Stimulated activated CD8-positive, alpha-beta memory T cell treated with anti-CD3 and anti-CD28 coated beads, Interleukin-7, amount 100 ng/mL, for 24 hours (primary cell): ENCODE data around the gene RGL2.
"Not testable (repeated sequence)": the region's sequence is repeated elsewhere in the genome, so short reads cannot be mapped to it uniquely, and the experiment has no call there.

Experiments used
- DNase-seq: peaks from one replicate; pipeline ENCODE4 v3.0.0-alpha.2; 2020; ENCODE audit warnings: low read depth

Gene RGL2

DNA sequence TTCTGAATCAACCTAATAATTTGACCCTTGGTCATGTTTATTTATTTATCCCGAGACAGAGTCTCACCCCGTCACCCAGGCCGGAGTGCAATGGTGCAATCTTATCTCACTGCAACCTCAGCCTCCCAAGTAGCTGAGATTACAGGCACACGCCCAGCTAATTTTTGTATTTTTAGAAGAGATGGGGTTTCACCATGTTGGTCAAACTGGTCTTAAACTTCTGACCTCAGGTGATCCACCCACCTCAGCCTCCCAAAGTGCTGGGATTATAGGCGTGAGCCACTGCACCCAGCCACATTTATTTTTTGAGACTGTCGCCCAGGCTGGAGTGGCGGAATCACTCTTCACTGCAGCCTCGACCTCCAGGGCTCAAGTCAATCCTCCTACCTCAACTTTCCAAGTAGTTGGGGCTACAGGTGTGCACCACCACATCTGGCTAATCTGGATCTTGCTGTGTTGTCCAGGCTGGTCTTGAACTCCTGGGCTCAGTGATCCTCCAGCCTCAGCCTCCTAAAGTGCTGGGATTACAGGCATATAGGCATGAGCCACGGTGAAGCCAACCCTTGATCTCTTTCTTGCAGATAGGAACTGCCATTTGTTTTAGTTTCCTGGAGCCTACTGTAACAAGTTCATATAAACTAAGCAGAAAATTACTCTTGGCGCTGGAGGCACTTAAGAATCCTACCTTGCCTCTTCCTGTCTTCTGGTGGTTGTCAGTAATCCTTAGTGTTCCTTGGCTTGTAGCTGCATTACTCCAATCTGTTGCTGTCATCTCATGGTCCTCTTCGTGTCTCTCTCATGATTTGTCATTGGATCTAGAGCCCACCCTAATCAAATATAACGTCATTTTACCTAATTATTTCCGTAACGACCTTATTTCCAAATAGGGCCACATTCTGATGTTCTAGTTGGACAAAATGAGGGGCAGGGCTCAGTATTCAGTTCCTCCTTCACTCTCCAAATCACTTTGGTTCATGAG lies 24.5 kb downstream of the RGL2 start:
- no peak for DNase-seq

DNA sequence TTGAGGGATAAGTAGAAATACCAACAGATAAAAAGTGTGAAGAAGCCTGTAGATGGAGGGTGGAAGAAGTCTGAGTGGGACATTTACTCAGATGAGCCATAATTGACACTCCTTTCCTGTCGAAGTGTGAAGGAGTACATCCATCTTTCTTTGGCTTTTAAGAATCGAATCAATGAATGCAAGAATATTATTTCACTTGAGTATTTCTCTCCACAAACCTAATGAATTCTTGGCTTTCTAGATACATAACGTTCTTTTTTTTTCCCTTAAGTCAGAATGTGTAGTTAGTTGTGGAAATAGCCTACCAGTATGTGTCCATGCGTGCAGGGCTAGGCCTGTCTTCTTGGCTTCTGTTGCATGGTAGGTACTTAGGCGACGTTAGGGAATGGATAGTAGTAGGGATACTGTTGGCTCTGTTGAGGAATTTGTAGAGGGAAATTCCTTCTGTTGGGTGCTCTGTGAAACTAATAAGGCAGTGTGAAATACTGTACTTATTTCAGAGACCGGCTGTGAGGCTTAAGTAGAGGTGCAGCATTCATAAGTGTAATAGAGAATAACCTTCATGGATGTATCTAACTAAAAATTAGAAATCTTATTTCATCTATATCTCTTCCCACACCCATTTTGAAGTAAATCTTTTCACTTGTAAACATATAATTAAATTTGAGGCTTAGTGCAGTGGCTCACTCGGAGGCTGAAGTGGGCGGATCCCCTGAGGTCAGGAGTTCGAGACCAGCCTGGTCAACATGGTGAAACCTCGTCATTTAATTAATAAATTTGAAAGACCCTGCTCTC lies 25.4 kb downstream of the RGL2 start:
- DNase-seq, result no peak

GRCh38 chr6:33272275-33273128 lies 26.2 kb downstream of the RGL2 start:
- no peak for DNase-seq

DNA sequence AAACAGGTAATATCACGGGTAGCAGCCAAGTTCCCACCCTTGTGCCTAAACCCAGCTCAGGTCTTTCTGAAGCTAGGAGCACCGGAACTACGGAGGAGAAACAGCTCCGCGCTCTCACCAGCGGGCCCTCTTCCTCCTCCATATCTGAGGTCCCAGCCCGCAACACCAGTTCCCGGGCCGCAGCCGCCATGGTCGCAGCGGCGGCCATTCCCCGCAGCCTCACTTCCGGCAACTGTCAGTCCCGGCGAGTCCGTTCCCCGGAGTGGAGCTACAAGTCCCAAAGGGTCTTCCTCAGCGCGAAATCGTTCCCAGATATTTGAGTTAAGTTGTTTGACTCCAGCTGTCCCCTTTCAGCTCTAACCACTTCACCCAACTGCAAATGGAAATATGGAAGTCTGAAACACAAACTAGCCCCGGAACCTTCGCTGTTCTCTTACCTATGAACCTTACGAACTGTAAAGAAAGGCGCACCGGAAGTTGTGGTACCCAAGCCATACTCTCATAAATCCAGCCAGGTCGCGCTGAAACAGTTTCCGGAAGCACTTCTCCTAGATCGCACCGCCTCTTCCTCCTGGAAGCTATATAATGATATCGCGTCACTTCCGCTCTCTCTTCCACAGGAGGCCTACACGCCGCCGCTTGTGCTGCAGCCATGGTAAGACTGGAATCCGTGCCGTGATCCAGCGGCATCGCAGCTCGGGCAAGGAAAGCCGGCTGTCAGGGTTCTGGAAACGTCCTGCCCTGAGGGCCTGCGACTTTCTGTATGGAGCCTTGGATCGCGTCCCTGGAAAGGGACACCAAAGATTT lies 27.1 kb downstream of the RGL2 start, which contains the start of the genes RPS18 and VPS52:
TSS of gene RPS18 (plus strand) at position 608 of the 807 bp plus-strand sequence. CDS start at position 653, 45 bp downstream.
TSS of gene VPS52 (minus strand) at position 409 of the 807 bp plus-strand sequence. CDS start at position 208, 201 bp downstream.
- peak; percentile 65 for DNase-seq

- no peak for DNase-seq
These were observed 27.6 kb downstream of the RGL2 start for GRCh38 chr6:33271117-33271467.

GRCh38 chr6:33264015-33264414 lies 34.7 kb downstream of the RGL2 start:
- DNase-seq, result no peak

- DNase-seq, result not testable (repeated sequence)
These were observed 36.3 kb downstream of the RGL2 start for GRCh38 chr6:33262490-33262889.

DNA sequence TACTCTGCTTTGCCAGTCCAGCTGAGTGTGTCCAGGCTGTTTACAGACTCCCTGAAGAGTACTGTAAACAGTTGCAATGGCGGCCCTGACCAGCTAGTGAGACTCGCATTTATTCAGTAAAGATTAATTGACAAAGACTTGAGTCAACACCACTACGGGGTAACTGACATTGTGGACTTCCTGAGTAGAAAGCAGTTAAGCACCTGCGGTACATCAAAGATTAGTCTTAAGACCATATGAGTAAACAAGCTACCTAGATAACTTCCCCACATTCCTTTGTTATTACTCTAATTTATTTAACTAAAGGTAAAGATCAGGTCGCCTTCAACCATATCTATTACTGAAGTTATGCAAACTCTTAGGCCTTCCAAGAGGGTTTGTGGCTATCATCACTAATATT lies 39.7 kb downstream of the RGL2 start:
- DNase-seq, result no peak

- DNase-seq, result no peak
These were observed 44.2 kb downstream of the RGL2 start for GRCh38 chr6:33254591-33254990.

GRCh38 chr6:33252759-33253158 lies 46.0 kb downstream of the RGL2 start:
- DNase-seq, result no peak

- DNase-seq, result no peak
These were observed 47.2 kb downstream of the RGL2 start for GRCh38 chr6:33251395-33252012.

- no peak for DNase-seq
These were observed 48.0 kb downstream of the RGL2 start for GRCh38 chr6:33250731-33251130.

DNA sequence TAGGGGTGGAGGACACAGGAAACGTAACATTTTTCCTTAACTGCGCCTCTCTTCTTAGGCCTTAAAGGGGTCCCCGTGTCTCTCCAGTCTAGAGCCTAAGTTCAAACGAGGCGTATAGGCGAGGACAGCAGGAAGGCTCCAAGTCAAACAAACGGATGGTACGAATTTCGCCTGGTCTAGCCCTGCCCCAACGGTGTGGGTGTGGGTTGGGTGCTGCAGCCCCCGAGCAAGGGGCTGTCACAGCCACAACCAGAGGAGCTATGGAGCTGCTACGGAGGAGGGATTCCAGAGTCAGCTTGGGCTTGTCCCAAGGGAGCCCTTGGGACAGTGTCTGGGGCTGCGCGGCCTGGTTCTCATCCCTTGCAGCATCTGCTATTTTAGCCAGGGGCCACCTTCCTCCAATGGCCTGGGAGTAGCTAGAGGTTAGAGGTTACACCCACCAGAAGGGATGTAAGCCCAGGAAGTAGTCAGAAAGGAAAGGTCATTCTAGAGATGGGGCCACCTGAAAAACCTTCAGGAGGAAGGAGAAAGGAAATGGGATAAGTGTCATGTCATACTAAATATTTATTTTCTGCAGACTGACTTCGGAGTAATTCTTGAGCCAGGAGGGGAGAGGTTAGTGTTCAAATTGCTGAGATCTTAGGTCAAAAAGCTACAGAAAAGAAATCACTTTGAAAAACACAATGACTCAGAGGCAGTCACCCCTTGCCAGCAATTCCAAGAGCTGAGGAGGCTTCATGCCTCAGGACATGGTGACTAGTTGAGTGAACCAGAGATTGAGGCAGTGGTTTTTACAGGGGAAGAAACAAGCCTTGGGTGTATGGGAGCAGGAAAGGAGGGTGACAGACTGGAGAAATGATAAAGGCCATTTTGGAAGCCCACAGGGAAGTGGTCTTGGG lies 48.8 kb downstream of the RGL2 start:
- no peak for DNase-seq

DNA sequence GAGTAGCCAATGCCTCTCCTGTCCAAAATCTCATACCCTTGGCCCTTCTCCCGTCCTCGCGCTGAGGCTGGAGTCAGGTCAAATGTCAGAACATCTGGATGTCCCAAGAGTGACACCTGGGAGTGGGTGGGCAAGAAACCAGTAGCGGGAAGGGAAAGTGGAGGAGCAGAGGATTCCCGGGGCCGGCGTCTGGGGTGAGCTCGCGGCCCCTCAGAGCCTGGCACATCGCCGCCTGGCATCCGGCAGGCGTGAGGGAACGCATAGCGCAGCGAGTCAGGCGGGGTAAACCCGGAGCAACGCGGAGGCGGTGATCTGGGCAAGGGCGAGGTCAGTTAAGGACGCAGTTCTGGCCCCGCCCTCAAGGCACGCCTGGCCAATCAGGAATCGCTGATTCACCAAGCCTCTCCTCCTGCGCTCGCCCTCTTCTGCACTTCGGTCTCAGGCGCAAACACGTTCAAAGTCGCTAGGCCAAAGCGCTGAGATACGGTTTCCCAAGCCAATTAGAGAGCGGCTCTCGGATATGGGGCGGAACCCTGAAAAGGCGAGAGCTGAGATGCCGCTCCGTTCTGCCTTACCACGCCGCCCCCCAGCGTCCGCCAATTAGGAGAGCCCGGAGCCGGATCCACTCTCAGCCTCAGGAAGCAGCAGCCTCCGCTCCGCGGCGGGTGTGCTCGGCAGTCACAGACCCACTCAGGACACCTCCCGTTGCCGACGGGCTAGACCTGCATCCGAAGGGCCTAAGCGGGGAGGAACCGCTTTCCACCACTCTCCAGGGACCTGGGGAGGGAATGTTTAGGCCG lies 49.6 kb downstream of the RGL2 start:
- peak; percentile 89 for DNase-seq

- no peak for DNase-seq
These were observed 50.2 kb downstream of the RGL2 start for GRCh38 chr6:33248643-33248931.

GRCh38 chr6:33247977-33248642 lies 50.6 kb downstream of the RGL2 start:
- DNase-seq, result peak; percentile 89

GRCh38 chr6:33243476-33243875 lies 55.3 kb downstream of the RGL2 start:
- DNase-seq, result no peak

- DNase-seq, result no peak
These were observed 56.8 kb downstream of the RGL2 start for GRCh38 chr6:33241968-33242367.
